Activated CD8-positive, alpha-beta memory T cell treated with anti-CD3 and anti-CD28 coated beads, Interleukin-2, amount 10 ng/mL, durations not matched to agents 7 days and 5 days (primary cell): ENCODE results near the gene SAP30BP. TPM values are rescaled to one million over a fixed set of nuclear protein-coding genes. Genes with fewer than 3 reads are reported as not detected.

Source experiments
- ATAC-seq: fragments of 150-1000 bp; cut with Tn5 transposase; one replicate; pipeline ENCODE4 v1.10.0; 2021; ENCODE audit warnings: moderate library complexity
- CTCF ChIA-PET: fragments of 350-600 bp; sonication (Branson Sonifier 250); formaldehyde crosslinking; loops from one replicate; lab custom pipeline; 2021; ENCODE audit warnings: antibody characterized with exemption; lab: Charles Lee
- DNase-seq: peaks from one replicate; pipeline ENCODE4 v3.0.0-alpha.2; 2020
- H3K27ac Mint-ChIP-seq: one replicate; pipeline ENCODE4 v1.8.0; 2021; ENCODE audit warnings: mild to moderate bottlenecking, mixed read lengths
- H3K27me3 Mint-ChIP-seq: one replicate; pipeline ENCODE4 v1.8.0; 2021; ENCODE audit warnings: mixed read lengths
- H3K36me3 Mint-ChIP-seq: one replicate; pipeline ENCODE4 v1.8.0; 2021; ENCODE audit warnings: mild to moderate bottlenecking, mixed read lengths
- H3K4me1 Mint-ChIP-seq: one replicate; pipeline ENCODE4 v1.8.0; 2021; ENCODE audit warnings: mixed read lengths
- H3K4me3 Mint-ChIP-seq: one replicate; pipeline ENCODE4 v1.8.0; 2021; ENCODE audit warnings: mild to moderate bottlenecking, moderate library complexity, mixed read lengths
- H3K9me3 Mint-ChIP-seq: one replicate; pipeline ENCODE4 v1.8.0; 2022; ENCODE audit warnings: low read depth, mixed read lengths
- total RNA-seq, 2 experiments: library from RNA; stranded (reverse); gene quantifications; one replicate each; pipeline ENCODE4 v1.2.3, GENCODE V29; 2021

SAP30BP gene
- total RNA-seq, 2 experiments from 2014 or later, result 100.0 to 106 TPM

- H3K27me3 Mint-ChIP-seq, result no peaks in the 10 kb centered on the region
- H3K9me3 Mint-ChIP-seq, result no peaks in the 10 kb centered on the region
- H3K36me3 Mint-ChIP-seq, result peaks cover 15% of the 10 kb centered on the region
- ATAC-seq, result no peak
- no peak overlapping the region for H3K4me3 Mint-ChIP-seq
- CTCF ChIA-PET, result interaction anchor here (0.9 to 1.5 kb wide), 2 partner anchors 63 to 86 kb away, joined by 3 to 5 read pairs; no protein-coding TSS in a partner anchor
- H3K27ac Mint-ChIP-seq, result no peak overlapping the region
- no peak for DNase-seq
- H3K4me1 Mint-ChIP-seq, result peaks cover 12% of the 10 kb centered on the region
Observed at GRCh38 chr17:75664099-75664549, 3.0 kb upstream of the SAP30BP start.

- ATAC-seq (no peak), DNase-seq (no peak)
- Mint-ChIP-seq H3K27ac (peak overlapping the region; percentile 64), H3K4me3 (no peak overlapping the region), H3K36me3 (peaks cover 25% of the 10 kb centered on the region), H3K4me1 (peaks cover 19% of the 10 kb centered on the region), H3K27me3 (no peaks in the 10 kb centered on the region), H3K9me3 (no peaks in the 10 kb centered on the region)
- CTCF ChIA-PET, result interaction anchor here (0.8 to 3.4 kb wide), 9 partner anchors 9 to 149 kb away, joined by 3 to 36 read pairs (median 5); partner anchors contain the start of genes GALK1, SMIM5 and TSEN54
Observed at GRCh38 chr17:75665981-75666380, 1.2 kb upstream of the SAP30BP start.

DNA sequence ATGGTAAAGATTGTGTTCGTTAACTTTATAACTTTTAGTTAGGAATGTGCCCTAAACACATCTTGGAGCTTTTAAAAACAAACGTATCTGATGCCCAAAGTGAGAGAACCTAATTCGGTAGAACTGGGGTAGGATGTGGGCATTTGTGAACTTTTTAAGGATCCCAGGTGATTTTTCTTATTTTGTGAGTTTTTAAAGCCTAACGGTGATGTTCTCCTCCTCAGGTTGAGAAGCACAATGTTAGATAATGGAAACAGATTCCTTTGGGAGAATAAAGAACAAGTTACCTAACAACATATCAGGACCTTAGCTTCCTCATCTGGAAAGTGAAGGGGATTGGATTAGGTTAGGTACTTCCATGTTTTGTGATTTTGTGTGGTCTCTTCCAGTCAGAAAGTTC lies 687 bp downstream of the SAP30BP start:
- Mint-ChIP-seq H3K4me1 (peaks cover 22% of the 10 kb centered on the region), H3K9me3 (no peaks in the 10 kb centered on the region), H3K4me3 (no peak overlapping the region), H3K36me3 (peaks cover 25% of the 10 kb centered on the region), H3K27ac (no peak overlapping the region), H3K27me3 (no peaks in the 10 kb centered on the region)
- CTCF ChIA-PET, result interaction anchor here (1.2 to 3.4 kb wide), 6 partner anchors 9 to 96 kb away, joined by 3 to 36 read pairs (median 8); partner anchors contain the start of gene SMIM5
- DNase-seq (no peak), ATAC-seq (no peak)

GRCh38 chr17:75668489-75668888 lies 1.4 kb downstream of the SAP30BP start:
- Mint-ChIP-seq H3K4me1 (peaks cover 22% of the 10 kb centered on the region), H3K36me3 (peaks cover 30% of the 10 kb centered on the region), H3K4me3 (no peak overlapping the region), H3K27ac (no peak overlapping the region), H3K27me3 (no peaks in the 10 kb centered on the region), H3K9me3 (no peaks in the 10 kb centered on the region)
- no peak for DNase-seq
- CTCF ChIA-PET, result interaction anchor here (1.2 to 3.4 kb wide), 4 partner anchors 35 to 85 kb away, joined by 6 to 36 read pairs (median 16); partner anchors contain the start of gene SMIM5
- ATAC-seq, result no peak

- H3K27me3 Mint-ChIP-seq, result no peaks in the 10 kb centered on the region
- no peak for ATAC-seq
- H3K27ac Mint-ChIP-seq, result no peak overlapping the region
- peaks cover 21% of the 10 kb centered on the region for H3K4me1 Mint-ChIP-seq
- H3K4me3 Mint-ChIP-seq, result no peak overlapping the region
- H3K36me3 Mint-ChIP-seq, result peaks cover 29% of the 10 kb centered on the region
- no peak for DNase-seq
- H3K9me3 Mint-ChIP-seq, result no peaks in the 10 kb centered on the region
- CTCF ChIA-PET, result interaction anchor here (0.6 to 26.3 kb wide), 3 partner anchors 8 to 78 kb away, joined by 3 to 428 read pairs (median 17); partner anchors contain the start of gene SMIM5
Observed at GRCh38 chr17:75670868-75671267, 3.7 kb downstream of the SAP30BP start.

- Mint-ChIP-seq H3K9me3 (no peaks in the 10 kb centered on the region), H3K27ac (no peak overlapping the region), H3K27me3 (no peaks in the 10 kb centered on the region), H3K36me3 (peaks cover 34% of the 10 kb centered on the region), H3K4me3 (no peak overlapping the region), H3K4me1 (peaks cover 21% of the 10 kb centered on the region)
- CTCF ChIA-PET, result interaction anchor here (0.8 to 26.3 kb wide), 5 partner anchors 11 to 77 kb away, joined by 3 to 428 read pairs (median 4); partner anchors contain the start of gene SMIM5
- DNase-seq (no peak), ATAC-seq (no peak)
Observed at GRCh38 chr17:75672011-75672410, 4.9 kb downstream of the SAP30BP start.

DNA sequence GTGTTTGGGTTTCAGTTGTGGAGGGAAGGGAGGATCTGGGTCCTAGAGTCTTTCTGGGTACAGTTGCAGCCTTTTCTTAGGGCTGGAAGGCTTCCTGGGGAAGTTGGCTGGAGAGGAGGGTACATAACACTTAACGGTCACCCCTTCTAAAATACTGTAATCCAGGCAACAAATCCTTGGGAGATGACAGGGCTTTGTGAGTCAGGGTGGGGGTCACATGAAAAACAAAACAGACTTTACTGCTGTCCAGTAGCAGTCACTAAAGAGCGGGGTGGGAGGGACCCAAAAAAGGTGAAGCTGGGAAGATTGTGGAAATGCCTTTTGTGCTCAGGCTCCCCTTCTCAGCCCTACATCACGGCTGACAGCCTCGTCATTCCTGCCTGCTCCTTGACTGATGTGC lies 6.3 kb downstream of the SAP30BP start:
- Mint-ChIP-seq H3K27me3 (no peaks in the 10 kb centered on the region), H3K4me3 (no peak overlapping the region), H3K36me3 (peaks cover 32% of the 10 kb centered on the region), H3K27ac (peak overlapping the region; percentile 11), H3K4me1 (peaks cover 25% of the 10 kb centered on the region), H3K9me3 (no peaks in the 10 kb centered on the region)
- CTCF ChIA-PET, result interaction anchor here (0.8 to 26.3 kb wide), 6 partner anchors 15 to 75 kb away, joined by 3 to 428 read pairs (median 3); partner anchors contain the start of gene SMIM5
- no peak for DNase-seq
- ATAC-seq, result no peak

DNA sequence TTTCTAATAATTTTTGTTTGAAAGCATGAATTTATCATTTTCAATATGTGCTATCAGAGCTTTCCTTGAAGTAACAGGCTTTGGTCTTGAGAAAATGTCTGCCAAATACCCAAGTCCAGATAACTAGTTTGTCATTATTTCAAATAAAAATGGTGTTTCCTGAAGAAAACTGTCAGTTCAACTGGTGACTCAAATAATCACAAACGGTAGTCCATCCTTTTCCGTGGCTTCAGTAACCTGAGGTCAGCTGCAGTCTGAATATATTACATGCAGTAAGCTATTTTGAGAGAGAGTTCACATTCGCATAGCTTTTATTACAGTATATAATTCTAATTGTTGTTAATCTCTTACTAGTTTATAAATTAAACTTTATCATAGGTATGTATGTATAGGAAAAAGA lies 9.3 kb downstream of the SAP30BP start:
- ATAC-seq, result no peak
- Mint-ChIP-seq H3K36me3 (peaks cover 19% of the 10 kb centered on the region), H3K4me3 (no peak overlapping the region), H3K27me3 (no peaks in the 10 kb centered on the region), H3K27ac (no peak overlapping the region), H3K9me3 (no peaks in the 10 kb centered on the region), H3K4me1 (peaks cover 15% of the 10 kb centered on the region)
- CTCF ChIA-PET, result interaction anchor here (0.8 to 26.3 kb wide), 7 partner anchors 9 to 72 kb away, joined by 3 to 428 read pairs (median 8); partner anchors contain the start of genes RECQL5, SAP30BP and SMIM5
- no peak for DNase-seq

DNA sequence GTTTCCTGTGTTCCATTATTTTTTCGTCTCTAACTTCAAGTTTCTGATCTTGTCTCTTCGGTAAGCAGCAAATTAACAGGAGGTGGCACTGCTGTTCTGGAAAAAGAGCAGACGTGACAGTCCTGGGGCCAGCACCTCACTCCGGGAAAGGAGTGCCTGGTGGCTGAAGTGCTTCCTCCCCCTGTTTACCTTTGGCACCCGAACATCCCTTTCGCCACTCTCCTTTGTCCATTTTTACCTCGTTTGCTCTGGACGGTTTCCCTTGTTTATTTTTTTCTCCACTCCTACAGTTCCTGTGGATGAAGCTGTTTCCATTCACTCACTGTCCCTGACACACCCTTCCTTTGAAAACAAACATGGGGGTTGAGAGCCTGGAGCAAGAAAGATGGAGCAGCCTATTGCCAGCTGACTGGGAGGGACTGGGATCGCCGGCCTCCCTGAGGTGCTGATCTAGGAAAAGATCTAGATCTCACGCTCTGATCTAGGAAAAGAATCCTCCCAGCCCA lies 12.6 kb downstream of the SAP30BP start:
- peaks cover 16% of the 10 kb centered on the region for H3K4me1 Mint-ChIP-seq
- no peak for DNase-seq
- H3K9me3 Mint-ChIP-seq, result no peaks in the 10 kb centered on the region
- H3K36me3 Mint-ChIP-seq, result peaks cover 12% of the 10 kb centered on the region
- no peak overlapping the region for H3K4me3 Mint-ChIP-seq
- no peak for ATAC-seq
- no peak overlapping the region for H3K27ac Mint-ChIP-seq
- CTCF ChIA-PET, result interaction anchor here (3.2 to 26.3 kb wide), 2 partner anchors 46 to 69 kb away, joined by 11 to 428 read pairs; partner anchors contain the start of gene SMIM5
- H3K27me3 Mint-ChIP-seq, result no peaks in the 10 kb centered on the region

DNA sequence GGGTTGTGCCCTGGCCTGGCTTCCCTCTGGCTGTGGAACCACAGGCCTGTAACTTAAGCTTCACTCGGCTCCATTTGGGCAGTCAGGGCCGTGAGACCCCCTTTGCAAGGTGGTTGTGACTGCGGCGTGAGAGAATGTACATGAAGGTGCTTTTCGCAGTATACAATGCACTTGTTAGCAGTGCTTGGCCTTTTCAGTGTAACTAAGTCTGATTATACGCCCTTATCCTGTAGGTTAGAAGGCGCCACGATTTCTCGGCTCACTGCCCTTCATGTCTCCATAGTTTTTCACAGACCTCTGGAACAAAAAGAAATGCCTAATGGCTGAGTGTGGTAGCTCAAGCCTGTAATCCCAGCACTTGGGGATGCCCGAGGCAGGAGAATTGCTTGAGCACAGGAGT lies 13.3 kb downstream of the SAP30BP start:
- H3K4me3 Mint-ChIP-seq, result no peak overlapping the region
- no peak for ATAC-seq
- H3K4me1 Mint-ChIP-seq, result peaks cover 15% of the 10 kb centered on the region
- CTCF ChIA-PET, result interaction anchor here (1.4 to 26.3 kb wide), 3 partner anchors 47 to 80 kb away, joined by 3 to 428 read pairs (median 11); partner anchors contain the start of gene SMIM5
- H3K27ac Mint-ChIP-seq, result no peak overlapping the region
- peaks cover 11% of the 10 kb centered on the region for H3K36me3 Mint-ChIP-seq
- no peaks in the 10 kb centered on the region for H3K9me3 Mint-ChIP-seq
- no peak for DNase-seq
- no peaks in the 10 kb centered on the region for H3K27me3 Mint-ChIP-seq

- ATAC-seq (no peak), DNase-seq (no peak)
- CTCF ChIA-PET, result interaction anchor here (1.4 to 26.3 kb wide), 4 partner anchors 48 to 80 kb away, joined by 3 to 428 read pairs (median 9); partner anchors contain the start of gene SMIM5
- Mint-ChIP-seq H3K27me3 (no peaks in the 10 kb centered on the region), H3K9me3 (no peaks in the 10 kb centered on the region), H3K4me3 (no peak overlapping the region), H3K36me3 (peaks cover 11% of the 10 kb centered on the region), H3K4me1 (peaks cover 15% of the 10 kb centered on the region), H3K27ac (no peak overlapping the region)
Observed at GRCh38 chr17:75681289-75681688, 14.2 kb downstream of the SAP30BP start.

DNA sequence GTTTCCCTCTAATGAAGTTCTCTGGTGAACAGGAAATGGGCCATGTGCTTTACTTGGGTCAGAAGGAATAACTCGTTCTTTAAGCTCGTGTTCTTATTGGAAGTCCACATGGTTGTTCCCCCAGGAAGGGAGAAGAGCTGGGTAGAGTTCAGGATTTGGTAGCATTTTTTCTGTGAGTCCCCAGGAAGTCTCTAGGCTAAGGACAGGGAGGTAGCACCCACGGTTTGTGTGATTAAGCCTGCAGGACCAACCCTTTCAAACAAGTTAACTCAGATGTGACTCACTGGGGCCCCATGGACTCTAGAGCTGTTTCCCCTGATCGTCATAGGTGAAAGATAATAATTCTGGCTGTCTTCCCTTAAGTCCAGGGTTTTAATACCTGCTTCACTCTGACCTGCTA lies 16.4 kb downstream of the SAP30BP start:
- Mint-ChIP-seq H3K27me3 (no peaks in the 10 kb centered on the region), H3K36me3 (peaks cover 14% of the 10 kb centered on the region), H3K27ac (no peak overlapping the region), H3K9me3 (no peaks in the 10 kb centered on the region), H3K4me3 (no peak overlapping the region), H3K4me1 (peaks cover 23% of the 10 kb centered on the region)
- DNase-seq (no peak), ATAC-seq (no peak)
- CTCF ChIA-PET, result interaction anchor here (0.7 to 26.3 kb wide), 4 partner anchors 8 to 65 kb away, joined by 4 to 428 read pairs (median 5); no protein-coding TSS in a partner anchor

GRCh38 chr17:75684249-75684648 lies 17.1 kb downstream of the SAP30BP start:
- no peak for ATAC-seq
- H3K36me3 Mint-ChIP-seq, result peaks cover 13% of the 10 kb centered on the region
- H3K27me3 Mint-ChIP-seq, result no peaks in the 10 kb centered on the region
- no peaks in the 10 kb centered on the region for H3K9me3 Mint-ChIP-seq
- no peak overlapping the region for H3K27ac Mint-ChIP-seq
- H3K4me1 Mint-ChIP-seq, result peaks cover 28% of the 10 kb centered on the region
- no peak overlapping the region for H3K4me3 Mint-ChIP-seq
- CTCF ChIA-PET, result interaction anchor here (1.1 to 26.3 kb wide), 3 partner anchors 9 to 65 kb away, joined by 4 to 428 read pairs (median 6); no protein-coding TSS in a partner anchor
- no peak for DNase-seq
